IMR-90 (cell line): Measurements from ENCODE around the gene IREB2. TPM values are rescaled to one million over a fixed set of nuclear protein-coding genes. Genes with fewer than 3 reads are reported as not detected.

Experiments
- ATAC-seq: fragments of 200-7000 bp; cut with Tn5 transposase; 2 replicates; pipeline ENCODE4 v1.9.1; 2020; ENCODE audit warnings: low read depth, mild to moderate bottlenecking, moderate library complexity
- BruUV-seq: library from RNA; stranded (reverse); fragments of 400-500 nt; replicated peaks from 2 replicates; lab custom pipeline; 2021; lab: Mats Ljungman, UMichigan
- CTCF ChIA-PET: fragments of 300-600 bp; formaldehyde crosslinking; extraction: SDS; loops from one replicate; lab custom pipeline; 2021; ENCODE audit warnings: antibody characterized with exemption; lab: Yijun Ruan, JAX
- POLR2A ChIA-PET: fragments of 300-600 bp; sonication (Branson Sonifier 250); formaldehyde crosslinking; loops from one replicate; lab custom pipeline; 2022; ENCODE audit warnings: antibody characterized with exemption; ENCODE audit not compliant: unreplicated experiment; lab: Charles Lee
- DNase-seq: peaks from one replicate; pipeline ENCODE4 v3.0.0; 2013
- H2AFZ ChIP-seq: replicated peaks from 2 replicates; pipeline ENCODE3; 2013; ENCODE audit warnings: low read length, mild to moderate bottlenecking; ENCODE audit not compliant: poor library complexity
- H2AK5ac ChIP-seq: 2 replicates; pipeline ENCODE4 v1.6.1; 2013; ENCODE audit warnings: low read depth, low read length, inconsistent platforms
- H2AK9ac ChIP-seq: replicated peaks from 2 replicates; pipeline ENCODE3; 2013; ENCODE audit warnings: mild to moderate bottlenecking, low read depth, low read length, moderate library complexity; ENCODE audit not compliant: poor library complexity
- H2BK120ac ChIP-seq: 2 replicates; pipeline ENCODE4 v1.6.1; 2013; ENCODE audit warnings: low read depth, low read length, inconsistent platforms
- H2BK15ac ChIP-seq: 3 replicates; pipeline ENCODE4 v1.6.1; 2013; ENCODE audit warnings: low read depth, low read length, inconsistent platforms
- H2BK20ac ChIP-seq: 2 replicates; pipeline ENCODE4 v1.6.1; 2013; ENCODE audit warnings: low read depth, mild to moderate bottlenecking, inconsistent platforms, low read length, moderate library complexity
- H2BK5ac ChIP-seq: 2 replicates; pipeline ENCODE4 v1.6.1; 2013; ENCODE audit warnings: mild to moderate bottlenecking, low read depth, low read length, inconsistent platforms; ENCODE audit not compliant: poor library complexity, severe bottlenecking
- H3K14ac ChIP-seq: replicated peaks from 2 replicates; pipeline ENCODE4 v1.6.1; 2013; ENCODE audit warnings: low read depth, low read length, inconsistent platforms
- H3K18ac ChIP-seq: 2 replicates; pipeline ENCODE4 v1.6.1; 2013; ENCODE audit warnings: low read depth, low read length, control low read depth
- H3K23ac ChIP-seq: 2 replicates; pipeline ENCODE4 v1.6.1; 2013; ENCODE audit warnings: low read depth, low read length, inconsistent platforms
- H3K27ac ChIP-seq: 2 replicates; pipeline ENCODE4 v1.5.1; 2013; ENCODE audit warnings: mild to moderate bottlenecking, control low read depth, low read length; ENCODE audit not compliant: insufficient read depth
- H3K27me3 ChIP-seq: 2 replicates; pipeline ENCODE4 v1.6.1; 2013; ENCODE audit warnings: low read length; ENCODE audit not compliant: control insufficient read depth, insufficient read depth
- H3K36me3 ChIP-seq: 2 replicates; pipeline ENCODE4 v1.6.1; 2013; ENCODE audit warnings: low read length, mixed read lengths; ENCODE audit not compliant: control insufficient read depth, insufficient read depth
- H3K4ac ChIP-seq: 2 replicates; pipeline ENCODE4 v1.6.1; 2013; ENCODE audit warnings: low read depth, low read length, inconsistent platforms
- H3K4me1 ChIP-seq: 2 replicates; pipeline ENCODE4 v1.6.1; 2013; ENCODE audit warnings: low read length, mixed read lengths; ENCODE audit not compliant: control insufficient read depth, insufficient read depth
- H3K4me2 ChIP-seq: 2 replicates; pipeline ENCODE4 v1.6.1; 2013; ENCODE audit warnings: low read depth, mild to moderate bottlenecking, control low read depth, low read length, moderate library complexity
- H3K4me3 ChIP-seq: 2 replicates; pipeline ENCODE4 v1.5.1; 2013; ENCODE audit warnings: low read depth, mild to moderate bottlenecking, control low read depth, low read length, moderate library complexity; ENCODE audit not compliant: insufficient read depth
- H3K56ac ChIP-seq: 2 replicates; pipeline ENCODE4 v1.6.1; 2013; ENCODE audit warnings: low read length, inconsistent platforms; ENCODE audit not compliant: insufficient read depth; ENCODE audit errors: extremely low read depth
- H3K79me1 ChIP-seq, 2 experiments: 2 replicates each; pipeline ENCODE4 v1.6.1; 2013; ENCODE audit warnings: low read length in 2 of 2, inconsistent platforms in 1 of 2, low read depth in 1 of 2
- H3K9ac ChIP-seq: 2 replicates; pipeline ENCODE4 v1.6.1; 2013; ENCODE audit warnings: low read depth, low read length, control low read depth
- H3K9me1 ChIP-seq: 2 replicates; pipeline ENCODE4 v1.6.1; 2013; ENCODE audit warnings: low read length, inconsistent platforms; ENCODE audit not compliant: insufficient read depth
- H3K9me3 ChIP-seq: 2 replicates; pipeline ENCODE4 v1.6.1; 2013; ENCODE audit warnings: low read length; ENCODE audit not compliant: control insufficient read depth, insufficient read depth
- H4K20me1 ChIP-seq: 2 replicates; pipeline ENCODE4 v1.6.1; 2013; ENCODE audit warnings: low read length, inconsistent platforms; ENCODE audit not compliant: insufficient read depth
- H4K5ac ChIP-seq: 2 replicates; pipeline ENCODE4 v1.6.1; 2013; ENCODE audit warnings: mild to moderate bottlenecking, low read depth, low read length, control low read depth
- H4K8ac ChIP-seq, 2 experiments: 2 replicates each; pipeline ENCODE4 v1.6.1; 2013; ENCODE audit warnings: low read depth in 2 of 2, low read length in 2 of 2, control low read depth in 1 of 2, inconsistent platforms in 1 of 2
- H4K91ac ChIP-seq: 2 replicates; pipeline ENCODE4 v1.6.1; 2013; ENCODE audit warnings: low read depth, low read length, inconsistent platforms; ENCODE audit not compliant: insufficient read depth
- CEBPB ChIP-seq: IDR thresholded peaks from 2 replicates; pipeline ENCODE4 v1.6.1; 2012; ENCODE audit warnings: low read depth, low read length, improper control_type of control experiment
- CTCF ChIP-seq: conservative IDR thresholded peaks from 2 replicates; pipeline ENCODE4 v1.5.1; 2012; ENCODE audit warnings: mild to moderate bottlenecking, low read depth, low read length, improper control_type of control experiment
- ELK1 ChIP-seq: fragments of 150-350 bp; IDR thresholded peaks from 2 replicates; pipeline ENCODE4 v1.6.1; 2016; ENCODE audit warnings: low read depth, mild to moderate bottlenecking, low read length, moderate library complexity, borderline replicate concordance
- MAZ ChIP-seq: IDR thresholded peaks from 2 replicates; pipeline ENCODE4 v1.6.1; 2012; ENCODE audit warnings: low read depth, mild to moderate bottlenecking, low read length, improper control_type of control experiment, moderate library complexity, borderline replicate concordance
- NFE2L2 ChIP-seq: fragments of 150-350 bp; IDR thresholded peaks from 2 replicates; pipeline ENCODE4 v1.6.1; 2016; ENCODE audit warnings: low read depth, mild to moderate bottlenecking, low read length
- RAD21 ChIP-seq: IDR thresholded peaks from 2 replicates; pipeline ENCODE4 v1.6.1; 2012; ENCODE audit warnings: low read length, improper control_type of control experiment
- RCOR1 ChIP-seq: IDR thresholded peaks from 2 replicates; pipeline ENCODE4 v1.6.1; 2012; ENCODE audit warnings: mild to moderate bottlenecking, low read length, improper control_type of control experiment; ENCODE audit not compliant: insufficient replicate concordance
- RFX5 ChIP-seq: IDR thresholded peaks from 2 replicates; pipeline ENCODE4 v1.8.0; 2012; ENCODE audit warnings: low read depth, mild to moderate bottlenecking, low read length, moderate library complexity
- USF2 ChIP-seq: fragments of 150-350 bp; IDR thresholded peaks from 2 replicates; pipeline ENCODE4 v1.6.1; 2017; ENCODE audit warnings: mild to moderate bottlenecking, antibody characterized with exemption, low read length, low read depth
- WGBS, 2 experiments: methylation state at CpG; one replicate each; pipeline versions ENCODE4 v1.1.5 to v1.1.7; 2013; ENCODE audit warnings: missing lambda C conversion rate in 2 of 2; ENCODE audit not compliant: insufficient read length in 1 of 2; ENCODE audit errors: extremely low coverage in 2 of 2; 5-methylcytosine and 5-hydroxymethylcytosine counted together
- dilution Hi-C: fragments of 300-500 bp; cut with HindIII; formaldehyde crosslinking; loops from one replicate; pipeline ENCODE4 v1.14.3; 2018; ENCODE audit warnings: low sequenced_read_pairs; ENCODE audit not compliant: unreplicated experiment
- in situ Hi-C: fragments of 300-500 bp; cut with MboI; formaldehyde crosslinking; loops from 3 replicates; pipeline ENCODE4 v1.14.3; 2019; ENCODE audit warnings: low sequenced_read_pairs, inconsistent platforms, mixed read lengths
- intact Hi-C: fragments of 100-400 bp; cut with micrococcal nuclease; formaldehyde crosslinking; loops from 2 replicates; pipeline ENCODE4 v1.10.0; 2022
- polyA plus RNA-seq, 3 experiments: library from polyadenylated mRNA; depleted of rRNA; stranded (reverse); fragments of >200 nt; gene quantifications; 2 replicates each; pipeline ENCODE4 v1.2.3, GENCODE V29; 2012; ENCODE audit warnings: low replicate concordance in 1 of 3
- total RNA-seq: library from RNA; depleted of rRNA; stranded (reverse); fragments of >200 nt; gene quantifications from 2 replicates; pipeline ENCODE4 v1.2.3, GENCODE V29; 2012

IREB2 gene
- total and polyA plus RNA-seq, 2 of the 4 experiments (the other 2 are of a cell fraction) = 12.2 to 13.5 TPM

- POLR2A ChIA-PET = no interaction called here
Observed at GRCh38 chr15:78448441-78449219, 10.6 kb downstream of the IREB2 start.

More at GRCh38 chr15:78448441-78449219, 10.6 kb downstream of the IREB2 start:
- H2BK20ac ChIP-seq = no peak overlapping the region
- H3K36me3 ChIP-seq = peaks cover 19% of the 10 kb centered on the region
- peak overlapping the region; percentile 15; the same call in 1 of the 2 replicates for H3K27ac ChIP-seq
- no peak overlapping the region for H2AK5ac ChIP-seq
- TF ChIP-seq CEBPB (no peak), RFX5 (no peak), ELK1 (no peak), RAD21 (no peak), NFE2L2 (no peak), MAZ (no peak), USF2 (no peak), CTCF (no peak), RCOR1 (no peak)
- intact Hi-C loops = no loop called here
- in situ Hi-C loops = loop anchor here (25.0 kb wide), 1 partner anchor 486 kb away; no protein-coding TSS in a partner anchor
- no peak overlapping the region for H3K14ac ChIP-seq
- no peak overlapping the region for H3K9ac ChIP-seq
- no peaks in the 10 kb centered on the region for H3K9me3 ChIP-seq
- no peak overlapping the region for H3K4me2 ChIP-seq
- no peak overlapping the region for H2AFZ ChIP-seq
- BruUV-seq = no TSS peak
- no peak overlapping the region for H3K18ac ChIP-seq
- peaks cover 80% of the 10 kb centered on the region for H4K20me1 ChIP-seq
- H2AK9ac ChIP-seq = no peak overlapping the region
- H3K27me3 ChIP-seq = no peaks in the 10 kb centered on the region
- ATAC-seq (peak; percentile 59), DNase-seq (peak; percentile 20)
- no peak overlapping the region for H3K23ac ChIP-seq
- H3K4me1 ChIP-seq = peaks cover 10% of the 10 kb centered on the region
- H3K4ac ChIP-seq = no peak overlapping the region
- H3K9me1 ChIP-seq = peaks cover 17% of the 10 kb centered on the region; the same call in 1 of the 2 replicates
- H3K56ac ChIP-seq = no peak overlapping the region
- peaks cover 29 to 80% of the 10 kb centered on the region in 2 experiments for H3K79me1 ChIP-seq
- H2BK120ac ChIP-seq = no peak overlapping the region
- H4K5ac ChIP-seq = no peak overlapping the region
- no peak overlapping the region for H4K91ac ChIP-seq
- WGBS, 2 experiments = no CpG with 5 or more reads among the region's 4 CpGs
- no peak overlapping the region for H3K4me3 ChIP-seq
- no peak overlapping the region for H2BK5ac ChIP-seq
- H4K8ac ChIP-seq = no peak overlapping the region
- CTCF ChIA-PET = no interaction called here
- H2BK15ac ChIP-seq = no peak overlapping the region
- dilution Hi-C loops = no loop called here
